Nephron (organoid): ENCODE results near the gene MYCL.

Source experiments
- H3K27ac Mint-ChIP-seq, 3 experiments: 2 replicates each; pipeline ENCODE4 v1.8.0; 2020; ENCODE audit warnings: mixed read lengths in 3 of 3, mild to moderate bottlenecking in 2 of 3, moderate library complexity in 1 of 3
- H3K27me3 Mint-ChIP-seq: 2 replicates; pipeline ENCODE4 v1.8.0; 2021; ENCODE audit warnings: low read depth, mild to moderate bottlenecking, moderate library complexity, mixed read lengths
- H3K36me3 Mint-ChIP-seq: 2 replicates; pipeline ENCODE4 v1.8.0; 2020; ENCODE audit warnings: low read depth, mixed read lengths
- H3K4me1 Mint-ChIP-seq: 2 replicates; pipeline ENCODE4 v1.8.0; 2020; ENCODE audit warnings: mixed read lengths
- H3K4me3 Mint-ChIP-seq, 3 experiments: 2 replicates each; pipeline ENCODE4 v1.8.0; 2020; ENCODE audit warnings: mild to moderate bottlenecking in 3 of 3, mixed read lengths in 3 of 3, moderate library complexity in 2 of 3
- H3K9me3 Mint-ChIP-seq: 2 replicates; pipeline ENCODE4 v1.8.0; 2020; ENCODE audit warnings: mixed read lengths
- CTCF ChIP-seq, 3 experiments: fragments of 200-600 bp; sonication (generic); IDR thresholded peaks; one replicate each; pipeline ENCODE4 v1.5.0; 2021; ENCODE audit warnings: antibody characterized with exemption in 3 of 3; ENCODE audit not compliant: unreplicated experiment in 3 of 3

MYCL gene

DNA sequence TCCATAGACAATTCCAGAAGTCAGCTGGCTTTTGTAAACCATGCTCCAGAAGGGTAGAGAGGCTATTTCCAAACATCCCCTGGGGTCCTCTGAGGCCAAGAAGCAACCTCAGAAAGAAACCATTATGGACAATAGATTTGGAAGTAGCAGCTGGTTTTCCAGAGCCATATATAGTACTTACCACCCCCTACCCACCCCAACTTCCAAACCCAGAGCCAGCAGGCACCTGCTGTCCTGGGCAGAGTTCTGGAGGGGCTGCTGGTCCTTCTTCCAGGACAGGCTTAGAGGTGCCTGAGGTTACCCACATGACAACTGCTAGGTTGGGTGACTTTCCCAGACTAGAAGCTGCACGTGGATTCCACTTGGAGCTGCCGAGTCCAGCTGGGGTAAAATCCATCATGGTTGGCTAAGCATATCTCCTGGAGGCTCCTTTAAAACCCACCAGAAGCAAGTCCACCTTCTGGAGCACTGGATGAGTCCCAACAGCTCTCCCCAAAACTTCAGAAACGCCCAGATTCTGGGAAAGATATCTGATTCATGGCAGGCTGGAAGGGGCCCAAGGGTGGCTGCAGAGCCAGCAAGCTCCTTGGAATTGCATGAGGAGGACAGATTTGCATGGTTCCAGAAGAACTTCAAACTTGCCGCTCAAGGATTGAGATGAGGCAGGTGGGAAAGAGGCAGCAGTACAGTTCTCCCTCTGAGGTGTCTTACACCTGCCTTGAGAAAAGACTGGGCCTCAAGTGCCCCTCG lies 5.8 kb downstream of the MYCL start:
- Mint-ChIP-seq H3K27me3 (peaks cover 25% of the 10 kb centered on the region), H3K9me3 (no peaks in the 10 kb centered on the region), H3K4me1 (peaks cover 74% of the 10 kb centered on the region), H3K36me3 (no peaks in the 10 kb centered on the region), H3K27ac (peak overlapping the region in 2 of 3 experiments; percentile 72 to 89), H3K4me3 (peak overlapping the region in 1 of 3 experiments; percentile 4)
- TF ChIP-seq CTCF (IDR thresholded peaks at IDR 0.05; ENCODE audit: unreplicated experiment in 3 of 3), result no peak

DNA sequence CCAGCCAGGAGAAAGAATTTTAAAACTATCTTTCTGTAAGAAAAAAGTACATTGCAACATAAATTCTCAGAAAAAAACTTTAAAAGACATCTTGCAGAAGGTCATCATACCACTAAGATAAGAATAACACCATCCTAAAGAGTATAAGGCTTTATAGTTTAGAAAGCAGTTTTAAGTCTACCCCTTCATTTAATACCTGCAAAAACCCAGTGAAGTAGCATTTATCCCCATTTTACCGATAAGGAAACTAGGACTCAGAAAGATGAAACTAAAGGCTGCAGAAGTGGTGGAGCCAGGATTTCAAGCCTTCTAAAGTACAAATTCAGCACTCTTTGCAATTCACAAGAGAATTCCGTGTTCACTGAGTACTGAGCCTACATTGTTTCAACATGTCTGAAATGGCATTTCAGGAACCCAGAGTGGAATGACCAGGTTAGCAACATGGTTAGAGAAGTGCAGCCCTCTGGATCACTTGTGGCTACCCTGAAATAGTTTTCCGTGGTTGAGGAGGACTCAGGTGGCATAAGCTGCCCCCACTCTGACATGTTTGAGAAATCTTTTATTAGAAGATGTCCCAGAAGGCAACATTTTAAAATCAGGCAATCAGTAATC lies 6.7 kb downstream of the MYCL start:
- Mint-ChIP-seq H3K9me3 (no peaks in the 10 kb centered on the region), H3K27me3 (peaks cover 17% of the 10 kb centered on the region), H3K4me3 (no peak overlapping the region), H3K36me3 (no peaks in the 10 kb centered on the region), H3K27ac (peak overlapping the region in 2 of 3 experiments; percentile 56 to 77), H3K4me1 (peaks cover 71% of the 10 kb centered on the region)
- TF ChIP-seq CTCF (IDR thresholded peaks at IDR 0.05; ENCODE audit: unreplicated experiment in 3 of 3), result no peak

GRCh38 chr1:39892601-39893595 lies 8.8 kb downstream of the MYCL start:
- Mint-ChIP-seq H3K27me3 (peaks cover 7% of the 10 kb centered on the region), H3K9me3 (no peaks in the 10 kb centered on the region), H3K4me3 (peak overlapping the region; percentile 8 to 34 (median 23)), H3K27ac (peak overlapping the region; percentile 39 to 83 (median 82)), H3K4me1 (peaks cover 50% of the 10 kb centered on the region), H3K36me3 (no peaks in the 10 kb centered on the region)
- TF ChIP-seq CTCF (IDR thresholded peaks at IDR 0.05; ENCODE audit: unreplicated experiment in 3 of 3), result no peak

- H3K27ac Mint-ChIP-seq, result no peak overlapping the region
- no peaks in the 10 kb centered on the region for H3K36me3 Mint-ChIP-seq
- no peaks in the 10 kb centered on the region for H3K27me3 Mint-ChIP-seq
- H3K9me3 Mint-ChIP-seq, result no peaks in the 10 kb centered on the region
- no peak overlapping the region for H3K4me3 Mint-ChIP-seq
- TF ChIP-seq CTCF (IDR thresholded peaks at IDR 0.05; ENCODE audit: unreplicated experiment in 3 of 3), result no peak
- H3K4me1 Mint-ChIP-seq, result peaks cover 32% of the 10 kb centered on the region
These were observed 10.8 kb downstream of the MYCL start for GRCh38 chr1:39890880-39891279.

- no peaks in the 10 kb centered on the region for H3K36me3 Mint-ChIP-seq
- no peaks in the 10 kb centered on the region for H3K27me3 Mint-ChIP-seq
- no peaks in the 10 kb centered on the region for H3K9me3 Mint-ChIP-seq
- TF ChIP-seq CTCF (IDR thresholded peaks at IDR 0.05; ENCODE audit: unreplicated experiment in 3 of 3), result no peak
- H3K4me1 Mint-ChIP-seq, result peaks cover 27% of the 10 kb centered on the region
- H3K27ac Mint-ChIP-seq, result no peak overlapping the region
- H3K4me3 Mint-ChIP-seq, result no peak overlapping the region
These were observed 11.4 kb downstream of the MYCL start for GRCh38 chr1:39890273-39890672.
